RWPE2 (cell line): Measurements from ENCODE around the gene SEC63.

Source experiments
- ATAC-seq: fragments of 200-7000 bp; cut with Tn5 transposase; 3 replicates; pipeline ENCODE4 v1.9.1; 2021; ENCODE audit warnings: low read depth
- DNase-seq: peaks from one replicate; pipeline ENCODE4 v3.0.0-alpha.2; 2020; ENCODE audit warnings: low spot score
- H3K27ac ChIP-seq: fragments of 450-650 bp; 2 replicates; pipeline ENCODE4 v1.5.1; 2017; ENCODE audit warnings: mild to moderate bottlenecking; ENCODE audit not compliant: poor library complexity, severe bottlenecking
- H3K27me3 ChIP-seq: fragments of 250-450 bp; sonication (Bioruptor Pico); 2 replicates; pipeline ENCODE4 v1.5.1; 2021; ENCODE audit warnings: mild to moderate bottlenecking, moderate library complexity; ENCODE audit not compliant: insufficient read depth, poor library complexity, severe bottlenecking
- H3K36me3 ChIP-seq: fragments of 250-450 bp; sonication (Bioruptor Pico); 2 replicates; pipeline ENCODE4 v1.5.1; 2020; ENCODE audit warnings: low read depth, mild to moderate bottlenecking, moderate library complexity
- H3K4me1 ChIP-seq: fragments of 250-450 bp; sonication (Bioruptor Pico); 2 replicates; pipeline ENCODE4 v1.5.1; 2021; ENCODE audit warnings: mild to moderate bottlenecking, moderate library complexity; ENCODE audit not compliant: insufficient read depth, poor library complexity, severe bottlenecking
- H3K4me3 ChIP-seq: fragments of 250-450 bp; sonication (Bioruptor Pico); 2 replicates; pipeline ENCODE4 v1.5.1; 2021; ENCODE audit warnings: mild to moderate bottlenecking, moderate library complexity; ENCODE audit not compliant: severe bottlenecking
- H3K9me3 ChIP-seq: fragments of 250-450 bp; sonication (Bioruptor Pico); 2 replicates; pipeline ENCODE4 v1.5.1; 2021; ENCODE audit warnings: mild to moderate bottlenecking, moderate library complexity; ENCODE audit not compliant: severe bottlenecking
- TF ChIP-seq, protein P1 (sequence below): fragments of 450-650 bp; IDR thresholded peaks from one replicate; pipeline ENCODE4 v1.5.1; 2017; ENCODE audit warnings: mild to moderate bottlenecking, moderate library complexity; ENCODE audit not compliant: poor library complexity, severe bottlenecking

SEC63 gene

GRCh38 chr6:107989166-107990094, 31.4 kb upstream of the SEC63 start:
- TF ChIP-seq, protein P1, sequence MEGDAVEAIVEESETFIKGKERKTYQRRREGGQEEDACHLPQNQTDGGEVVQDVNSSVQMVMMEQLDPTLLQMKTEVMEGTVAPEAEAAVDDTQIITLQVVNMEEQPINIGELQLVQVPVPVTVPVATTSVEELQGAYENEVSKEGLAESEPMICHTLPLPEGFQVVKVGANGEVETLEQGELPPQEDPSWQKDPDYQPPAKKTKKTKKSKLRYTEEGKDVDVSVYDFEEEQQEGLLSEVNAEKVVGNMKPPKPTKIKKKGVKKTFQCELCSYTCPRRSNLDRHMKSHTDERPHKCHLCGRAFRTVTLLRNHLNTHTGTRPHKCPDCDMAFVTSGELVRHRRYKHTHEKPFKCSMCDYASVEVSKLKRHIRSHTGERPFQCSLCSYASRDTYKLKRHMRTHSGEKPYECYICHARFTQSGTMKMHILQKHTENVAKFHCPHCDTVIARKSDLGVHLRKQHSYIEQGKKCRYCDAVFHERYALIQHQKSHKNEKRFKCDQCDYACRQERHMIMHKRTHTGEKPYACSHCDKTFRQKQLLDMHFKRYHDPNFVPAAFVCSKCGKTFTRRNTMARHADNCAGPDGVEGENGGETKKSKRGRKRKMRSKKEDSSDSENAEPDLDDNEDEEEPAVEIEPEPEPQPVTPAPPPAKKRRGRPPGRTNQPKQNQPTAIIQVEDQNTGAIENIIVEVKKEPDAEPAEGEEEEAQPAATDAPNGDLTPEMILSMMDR: no peak
- no peak for DNase-seq
- H3K27ac ChIP-seq: no peak overlapping the region
- ATAC-seq: no peak
- peaks cover 4% of the 10 kb centered on the region for H3K4me1 ChIP-seq
- no peaks in the 10 kb centered on the region for H3K36me3 ChIP-seq
- H3K4me3 ChIP-seq: no peak overlapping the region
- no peaks in the 10 kb centered on the region for H3K27me3 ChIP-seq
- no peaks in the 10 kb centered on the region for H3K9me3 ChIP-seq

DNA sequence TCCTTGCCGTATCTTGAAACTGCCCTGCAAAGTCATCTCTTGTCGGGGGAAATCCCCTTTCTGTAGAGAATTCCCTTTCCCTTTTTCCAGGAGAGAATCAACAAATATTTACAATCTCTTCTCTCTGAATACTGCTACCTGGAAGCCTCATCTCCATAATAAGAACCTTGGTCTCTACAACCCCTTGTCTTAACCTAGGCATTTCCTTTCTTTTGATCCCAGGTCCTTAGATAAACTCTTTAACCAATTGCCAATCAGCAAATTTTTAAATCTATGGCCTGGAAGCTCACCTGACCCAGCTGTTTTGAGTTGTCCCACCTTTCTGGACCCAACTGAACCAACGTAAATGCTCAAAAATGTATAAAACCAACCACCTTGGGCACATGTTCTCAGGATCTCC, 30.6 kb upstream of the SEC63 start:
- Histone ChIP-seq H3K36me3 (no peaks in the 10 kb centered on the region), H3K9me3 (no peaks in the 10 kb centered on the region), H3K4me1 (peaks cover 4% of the 10 kb centered on the region), H3K27me3 (no peaks in the 10 kb centered on the region), H3K4me3 (no peak overlapping the region), H3K27ac (no peak overlapping the region)
- ATAC-seq (no peak), DNase-seq (no peak)
- TF ChIP-seq, protein P1: no peak

- H3K36me3 ChIP-seq: no peaks in the 10 kb centered on the region
- H3K4me3 ChIP-seq: no peak overlapping the region
- DNase-seq (no peak), ATAC-seq (no peak)
- H3K27ac ChIP-seq: no peak overlapping the region
- no peaks in the 10 kb centered on the region for H3K27me3 ChIP-seq
- H3K9me3 ChIP-seq: no peaks in the 10 kb centered on the region
- H3K4me1 ChIP-seq: peaks cover 4% of the 10 kb centered on the region
- TF ChIP-seq, protein P1: no peak
These were observed 29.8 kb upstream of the SEC63 start for GRCh38 chr6:107987805-107988204.

DNA sequence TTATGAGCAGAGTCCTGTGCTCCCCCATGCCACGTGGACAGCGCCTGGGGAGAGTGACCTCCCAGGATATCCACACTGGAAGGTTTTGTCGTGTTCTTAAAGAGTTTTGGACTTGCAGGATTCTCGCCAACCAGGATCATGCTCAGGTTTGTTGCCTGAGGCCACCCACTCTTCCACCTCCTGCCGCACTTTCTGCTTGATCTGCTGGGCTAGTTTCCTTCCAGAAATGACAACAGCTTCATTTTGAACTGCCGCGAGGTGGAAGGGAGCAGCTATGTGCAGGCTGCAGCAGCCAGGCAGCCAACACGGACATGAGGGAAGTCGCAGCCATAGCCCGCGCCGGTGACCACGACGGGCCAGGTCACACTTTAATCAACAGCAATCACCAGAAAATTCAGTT, 27.7 kb upstream of the SEC63 start:
- no peaks in the 10 kb centered on the region for H3K9me3 ChIP-seq
- no peaks in the 10 kb centered on the region for H3K27me3 ChIP-seq

More for the DNA sequence above, 27.7 kb upstream of the SEC63 start:
- Histone ChIP-seq H3K36me3 (no peaks in the 10 kb centered on the region), H3K4me3 (no peak overlapping the region), H3K27ac (no peak overlapping the region), H3K4me1 (peaks cover 2% of the 10 kb centered on the region)
- TF ChIP-seq, protein P1: no peak
- ATAC-seq (no peak), DNase-seq (no peak)
